ENCODE measurements around the gene PCDHAC1.

PCDHAC1 gene

GRCh38 chr5:140977003-140977402, 50.9 kb downstream of the PCDHAC1 start:
- no peak overlapping the region for H3K9ac ChIP-seq (ENCODE audit: low read depth, low read length)
- no peak overlapping the region for H2AFZ ChIP-seq (ENCODE audit: low read depth, low read length)
- H3K27me3 ChIP-seq (ENCODE audit: insufficient read depth, low read length, poor library complexity): peaks cover 3% of the 10 kb centered on the region
- no peaks in the 10 kb centered on the region for H3K36me3 ChIP-seq (ENCODE audit: insufficient read depth, low read length)
- TF ChIP-seq CTCF (IDR thresholded peaks at IDR 0.05; ENCODE audit: borderline replicate concordance, extremely low read depth, low read length, poor library complexity, severe bottlenecking) (no peak), EZH2 (IDR thresholded peaks at IDR 0.05; ENCODE audit: borderline replicate concordance, low read depth, low read length, severe bottlenecking) (no peak)
- H3K4me1 ChIP-seq (ENCODE audit: insufficient read depth, low read length): no peaks in the 10 kb centered on the region
- H3K9me3 ChIP-seq (ENCODE audit: insufficient read depth, low read length, severe bottlenecking): no peaks in the 10 kb centered on the region
- no peak overlapping the region for H3K4me3 ChIP-seq (ENCODE audit: low read depth in 1 of 2, low read length in 2 of 2)
- H3K79me2 ChIP-seq (ENCODE audit: insufficient read depth, low read length): no peaks in the 10 kb centered on the region
- H4K20me1 ChIP-seq (ENCODE audit: insufficient read depth, low read length): no peaks in the 10 kb centered on the region
- no peak for ATAC-seq (ENCODE audit: insufficient read depth, low read depth)
- H3K4me2 ChIP-seq (ENCODE audit: insufficient read depth, low read length): no peak overlapping the region
- H3K27ac ChIP-seq (ENCODE audit: low read length): no peak overlapping the region
- no peak for DNase-seq

- no peak overlapping the region for H3K27ac ChIP-seq (ENCODE audit: low read length)
- no peak overlapping the region for H2AFZ ChIP-seq (ENCODE audit: low read depth, low read length)
- no peak overlapping the region for H3K9ac ChIP-seq (ENCODE audit: low read depth, low read length)
These were observed 52.2 kb downstream of the PCDHAC1 start for GRCh38 chr5:140978260-140978659.

GRCh38 chr5:140978983-140979382, 52.9 kb downstream of the PCDHAC1 start:
- H2AFZ ChIP-seq (ENCODE audit: low read depth, low read length): no peak overlapping the region
- no peaks in the 10 kb centered on the region for H3K9me3 ChIP-seq (ENCODE audit: insufficient read depth, low read length, severe bottlenecking)
- ATAC-seq (ENCODE audit: insufficient read depth, low read depth): no peak
- no peaks in the 10 kb centered on the region for H3K36me3 ChIP-seq (ENCODE audit: insufficient read depth, low read length)
- H3K9ac ChIP-seq (ENCODE audit: low read depth, low read length): no peak overlapping the region
- no peaks in the 10 kb centered on the region for H3K4me1 ChIP-seq (ENCODE audit: insufficient read depth, low read length)
- DNase-seq: no peak
- H3K79me2 ChIP-seq (ENCODE audit: insufficient read depth, low read length): no peaks in the 10 kb centered on the region
- H3K4me3 ChIP-seq (ENCODE audit: low read depth in 1 of 2, low read length in 2 of 2): no peak overlapping the region
- no peak for TF ChIP-seq CTCF (IDR thresholded peaks at IDR 0.05; ENCODE audit: borderline replicate concordance, extremely low read depth, low read length, poor library complexity, severe bottlenecking)
- no peak for TF ChIP-seq EZH2 (IDR thresholded peaks at IDR 0.05; ENCODE audit: borderline replicate concordance, low read depth, low read length, severe bottlenecking)
- no peaks in the 10 kb centered on the region for H4K20me1 ChIP-seq (ENCODE audit: insufficient read depth, low read length)
- no peak overlapping the region for H3K4me2 ChIP-seq (ENCODE audit: insufficient read depth, low read length)
- H3K27ac ChIP-seq (ENCODE audit: low read length): no peak overlapping the region
- peaks cover 7% of the 10 kb centered on the region for H3K27me3 ChIP-seq (ENCODE audit: insufficient read depth, low read length, poor library complexity)

More at GRCh38 chr5:140978260-140978659, 52.2 kb downstream of the PCDHAC1 start:
- ATAC-seq (ENCODE audit: insufficient read depth, low read depth) (no peak), DNase-seq (no peak)
- Histone ChIP-seq H3K79me2 (ENCODE audit: insufficient read depth, low read length) (no peaks in the 10 kb centered on the region), H3K4me2 (ENCODE audit: insufficient read depth, low read length) (no peak overlapping the region), H3K27me3 (ENCODE audit: insufficient read depth, low read length, poor library complexity) (peaks cover 7% of the 10 kb centered on the region), H4K20me1 (ENCODE audit: insufficient read depth, low read length) (no peaks in the 10 kb centered on the region), H3K9me3 (ENCODE audit: insufficient read depth, low read length, severe bottlenecking) (no peaks in the 10 kb centered on the region), H3K4me3 (ENCODE audit: low read depth in 1 of 2, low read length in 2 of 2) (no peak overlapping the region), H3K36me3 (ENCODE audit: insufficient read depth, low read length) (no peaks in the 10 kb centered on the region), H3K4me1 (ENCODE audit: insufficient read depth, low read length) (no peaks in the 10 kb centered on the region)
- TF ChIP-seq EZH2 (IDR thresholded peaks at IDR 0.05; ENCODE audit: borderline replicate concordance, low read depth, low read length, severe bottlenecking): no peak
- TF ChIP-seq CTCF (IDR thresholded peaks at IDR 0.05; ENCODE audit: borderline replicate concordance, extremely low read depth, low read length, poor library complexity, severe bottlenecking): no peak
